Measurements from ENCODE around the gene SLAMF7.

SLAMF7 gene

GRCh38 chr1:160800645-160801408 lies 61.8 kb downstream of the SLAMF7 start:
- DNase-seq (ENCODE audit: low read depth), result no peak

- no peak for DNase-seq (ENCODE audit: low read depth)
Observed at GRCh38 chr1:160801836-160802580, 63.0 kb downstream of the SLAMF7 start.

Measured in GM04503 (cell line).